GM23338 (cell line): ENCODE results near the gene MR1. TPM values are rescaled to one million over a fixed set of nuclear protein-coding genes. Genes with fewer than 3 reads are reported as not detected.
"Not testable (repeated sequence)": the region's sequence is repeated elsewhere in the genome, so short reads cannot be mapped to it uniquely, and the experiment has no call there.

Experiments used
- ATAC-seq: fragments of 200-7000 bp; cut with Tn5 transposase; 3 replicates; pipeline ENCODE4 v1.9.1; 2020
- DNase-seq: peaks from one replicate; pipeline ENCODE4 v3.0.0-alpha.2; 2015; ENCODE audit warnings: low spot score
- H2AFZ ChIP-seq: fragments of 200-600 bp; sonication (generic); 2 replicates; pipeline ENCODE4 v1.8.0; 2016; ENCODE audit warnings: antibody characterized with exemption, mild to moderate bottlenecking, moderate library complexity
- H3F3A ChIP-seq: fragments of 200-600 bp; sonication (generic); replicated peaks from 2 replicates; pipeline ENCODE4 v1.8.0; 2017; ENCODE audit warnings: antibody characterized with exemption, mixed run types, low read depth
- H3K27ac ChIP-seq: fragments of 200-600 bp; sonication (generic); 2 replicates; pipeline ENCODE4 v1.6.1; 2016; ENCODE audit warnings: low read depth
- H3K27me3 ChIP-seq: fragments of 200-600 bp; sonication (generic); 2 replicates; pipeline ENCODE4 v1.8.0; 2016; ENCODE audit warnings: mild to moderate bottlenecking, mixed run types, moderate library complexity; ENCODE audit not compliant: insufficient read depth
- H3K36me3 ChIP-seq: fragments of 200-600 bp; sonication (generic); 2 replicates; pipeline ENCODE4 v1.8.0; 2016; ENCODE audit warnings: mild to moderate bottlenecking; ENCODE audit not compliant: insufficient read depth
- H3K4me1 ChIP-seq: fragments of 200-600 bp; sonication (generic); 2 replicates; pipeline ENCODE4 v1.8.0; 2016; ENCODE audit warnings: mild to moderate bottlenecking, moderate library complexity; ENCODE audit not compliant: insufficient read depth
- H3K4me2 ChIP-seq: fragments of 200-600 bp; sonication (generic); 2 replicates; pipeline ENCODE4 v1.7.1; 2017; ENCODE audit warnings: mixed run types
- H3K4me3 ChIP-seq: fragments of 200-600 bp; sonication (generic); 2 replicates; pipeline ENCODE4 v1.6.1; 2016; ENCODE audit warnings: mixed run types
- H3K79me2 ChIP-seq: fragments of 200-600 bp; sonication (generic); replicated peaks from 2 replicates; pipeline ENCODE4 v1.8.0; 2017; ENCODE audit warnings: mild to moderate bottlenecking; ENCODE audit not compliant: insufficient read depth
- H3K9me2 ChIP-seq: fragments of 200-600 bp; sonication (generic); 2 replicates; pipeline ENCODE4 v1.8.0; 2017; ENCODE audit not compliant: insufficient read depth
- H4K20me1 ChIP-seq: fragments of 200-600 bp; sonication (generic); replicated peaks from 2 replicates; pipeline ENCODE4 v1.8.0; 2017; ENCODE audit warnings: mild to moderate bottlenecking; ENCODE audit not compliant: insufficient read depth
- H3K27ac Mint-ChIP-seq: 2 replicates; pipeline ENCODE4 v1.8.0; 2020; ENCODE audit warnings: inconsistent platforms, mild to moderate bottlenecking, moderate library complexity, mixed read lengths
- H3K27me3 Mint-ChIP-seq: 3 replicates; pipeline ENCODE4 v1.8.0; 2022; ENCODE audit warnings: low read depth, mild to moderate bottlenecking, moderate library complexity, mixed read lengths, inconsistent platforms; ENCODE audit not compliant: insufficient read depth, poor library complexity
- H3K36me3 Mint-ChIP-seq: 3 replicates; pipeline ENCODE4 v1.8.0; 2021; ENCODE audit warnings: low read depth, mild to moderate bottlenecking, inconsistent platforms, moderate library complexity, mixed read lengths
- H3K4me1 Mint-ChIP-seq: 3 replicates; pipeline ENCODE4 v1.8.0; 2020; ENCODE audit warnings: mild to moderate bottlenecking, inconsistent platforms, mixed read lengths
- H3K4me3 Mint-ChIP-seq: 3 replicates; pipeline ENCODE4 v1.8.0; 2021; ENCODE audit warnings: moderate library complexity, mild to moderate bottlenecking, inconsistent platforms, mixed read lengths
- H3K9me3 Mint-ChIP-seq: 3 replicates; pipeline ENCODE4 v1.8.0; 2020; ENCODE audit warnings: moderate library complexity, mild to moderate bottlenecking, inconsistent platforms, mixed read lengths
- CREB1 ChIP-seq: fragments of 250-450 bp; sonication (Bioruptor Pico); IDR thresholded peaks from 2 replicates; pipeline ENCODE4 v1.5.0; 2020; ENCODE audit warnings: low read depth, mild to moderate bottlenecking, moderate library complexity
- EZH2 ChIP-seq: fragments of 200-600 bp; sonication (generic); IDR thresholded peaks from one replicate; pipeline ENCODE4 v1.8.0; 2017; ENCODE audit warnings: antibody characterized with exemption, mild to moderate bottlenecking, low read depth; ENCODE audit not compliant: unreplicated experiment
- EZH2phosphoT487 ChIP-seq: fragments of 200-600 bp; sonication (generic); IDR thresholded peaks from one replicate; pipeline ENCODE4 v1.8.1; 2018; ENCODE audit warnings: antibody characterized with exemption; ENCODE audit not compliant: unreplicated experiment
- JUNB ChIP-seq: IDR thresholded peaks from one replicate; pipeline ENCODE4 v1.6.1; 2016; ENCODE audit warnings: antibody characterized with exemption; ENCODE audit not compliant: unreplicated experiment
- NANOG ChIP-seq: IDR thresholded peaks from 2 replicates; pipeline ENCODE4 v1.6.1; 2016; ENCODE audit warnings: antibody characterized with exemption, borderline replicate concordance
- REST ChIP-seq: IDR thresholded peaks from one replicate; pipeline ENCODE4 v1.6.1; 2018; ENCODE audit warnings: antibody characterized with exemption; ENCODE audit not compliant: unreplicated experiment
- ZNF114 ChIP-seq: fragments of 250-450 bp; sonication (Bioruptor Pico); IDR thresholded peaks from 2 replicates; pipeline ENCODE4 v1.5.0; 2020; ENCODE audit warnings: mild to moderate bottlenecking, moderate library complexity
- polyA plus RNA-seq: library from polyadenylated mRNA; unstranded; fragments of >200 nt; fragmentation: Nextera tagmentation; extraction: Ambion mirVana; gene quantifications from 2 replicates; pipeline ENCODE4 v1.2.1, GENCODE V29; 2016
- total RNA-seq: library from RNA; depleted of rRNA; stranded (reverse); fragments of >200 nt; shearing (Covaris generic); gene quantifications from 2 replicates; pipeline ENCODE4 v1.2.3, GENCODE V29; 2014
- TF ChIP-seq, protein P1 (sequence below): IDR thresholded peaks from 2 replicates; pipeline ENCODE4 v1.6.1; 2016; ENCODE audit warnings: antibody characterized with exemption
- TF ChIP-seq, protein P2 (sequence below), 2 experiments: fragments of 200-600 bp in 1 of 2; sonication (generic) in 1 of 2; conservative IDR thresholded peaks; 2 replicates each; pipeline versions ENCODE4 v1.5.1 to v1.6.1; 2016 to 2017; ENCODE audit warnings: antibody characterized with exemption in 2 of 2, low read depth in 2 of 2, mild to moderate bottlenecking in 2 of 2, moderate library complexity in 1 of 2

MR1 gene
- total and polyA plus RNA-seq, 2 experiments from 2014 or later = 0.18 TPM; not detected in 1

DNA sequence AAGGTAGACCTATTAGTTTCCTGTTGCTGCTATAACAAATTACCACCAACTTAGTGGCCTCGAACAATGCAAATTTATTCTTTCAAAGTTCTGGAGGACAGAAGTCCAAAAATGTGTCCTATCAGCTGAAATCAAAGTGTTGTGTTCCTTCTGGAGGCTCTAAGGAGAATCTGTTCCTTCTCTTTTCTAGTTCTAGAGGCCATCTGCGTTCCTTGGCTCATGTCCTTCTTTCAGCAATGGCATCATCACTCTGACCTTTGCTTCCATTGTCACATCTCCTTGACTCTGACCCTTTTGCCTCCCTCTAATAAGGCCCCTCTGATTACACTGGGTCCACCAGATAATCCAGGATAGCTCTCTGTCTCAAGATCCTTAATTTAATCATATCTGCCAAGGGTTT is 1.2 kb upstream of the MR1 start:
- Histone ChIP-seq H3F3A (no peaks in the 10 kb centered on the region), H3K27ac (no peak overlapping the region), H3K36me3 (no peaks in the 10 kb centered on the region), H3K27me3 (no peaks in the 10 kb centered on the region), H3K9me2 (no peaks in the 10 kb centered on the region), H3K4me3 (no peak overlapping the region), H3K4me2 (no peak overlapping the region), H3K79me2 (no peaks in the 10 kb centered on the region), H4K20me1 (no peaks in the 10 kb centered on the region), H3K4me1 (no peaks in the 10 kb centered on the region), H2AFZ (no peak overlapping the region)
- ATAC-seq = no peak
- H3K27me3 Mint-ChIP-seq = peaks cover 1% of the 10 kb centered on the region
- DNase-seq = no peak
- H3K9me3 Mint-ChIP-seq = no peaks in the 10 kb centered on the region
- no peaks in the 10 kb centered on the region for H3K36me3 Mint-ChIP-seq
- H3K4me3 Mint-ChIP-seq = no peak overlapping the region
- H3K4me1 Mint-ChIP-seq = 0 out of 3 replicates have a peak, but pooled peaks cover 2% of the 10 kb centered on the region
- no peak for TF ChIP-seq JUNB
- no peak for TF ChIP-seq EZH2
- H3K27ac Mint-ChIP-seq = no peak overlapping the region

GRCh38 chr1:181033128-181033798 is 520 bp upstream of the MR1 start:
- H2AFZ ChIP-seq = peak overlapping the region; percentile 45; the same call in 1 of the 2 replicates
- no peaks in the 10 kb centered on the region for H4K20me1 ChIP-seq
- no peak overlapping the region for H3K4me3 ChIP-seq
- no peak overlapping the region for H3K27ac ChIP-seq
- ATAC-seq (no peak), DNase-seq (no peak)
- Mint-ChIP-seq H3K27me3 (peaks cover 1% of the 10 kb centered on the region), H3K36me3 (no peaks in the 10 kb centered on the region), H3K9me3 (no peaks in the 10 kb centered on the region), H3K4me3 (no peak overlapping the region), H3K4me1 (0 out of 3 replicates have a peak, but pooled peaks cover 2% of the 10 kb centered on the region), H3K27ac (no peak overlapping the region)
- H3K4me1 ChIP-seq = no peaks in the 10 kb centered on the region
- H3K4me2 ChIP-seq = no peak overlapping the region
- no peaks in the 10 kb centered on the region for H3K27me3 ChIP-seq
- no peaks in the 10 kb centered on the region for H3K9me2 ChIP-seq
- no peaks in the 10 kb centered on the region for H3K36me3 ChIP-seq
- no peaks in the 10 kb centered on the region for H3K79me2 ChIP-seq
- no peaks in the 10 kb centered on the region for H3F3A ChIP-seq
- TF ChIP-seq NANOG (no peak), REST (no peak), ZNF114 (no peak), JUNB (no peak), CREB1 (CRISPR knock-in tag) (no peak), EZH2phosphoT487 (no peak)
- TF ChIP-seq, protein P1, sequence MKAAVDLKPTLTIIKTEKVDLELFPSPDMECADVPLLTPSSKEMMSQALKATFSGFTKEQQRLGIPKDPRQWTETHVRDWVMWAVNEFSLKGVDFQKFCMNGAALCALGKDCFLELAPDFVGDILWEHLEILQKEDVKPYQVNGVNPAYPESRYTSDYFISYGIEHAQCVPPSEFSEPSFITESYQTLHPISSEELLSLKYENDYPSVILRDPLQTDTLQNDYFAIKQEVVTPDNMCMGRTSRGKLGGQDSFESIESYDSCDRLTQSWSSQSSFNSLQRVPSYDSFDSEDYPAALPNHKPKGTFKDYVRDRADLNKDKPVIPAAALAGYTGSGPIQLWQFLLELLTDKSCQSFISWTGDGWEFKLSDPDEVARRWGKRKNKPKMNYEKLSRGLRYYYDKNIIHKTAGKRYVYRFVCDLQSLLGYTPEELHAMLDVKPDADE = no peak
- TF ChIP-seq, protein P2, sequence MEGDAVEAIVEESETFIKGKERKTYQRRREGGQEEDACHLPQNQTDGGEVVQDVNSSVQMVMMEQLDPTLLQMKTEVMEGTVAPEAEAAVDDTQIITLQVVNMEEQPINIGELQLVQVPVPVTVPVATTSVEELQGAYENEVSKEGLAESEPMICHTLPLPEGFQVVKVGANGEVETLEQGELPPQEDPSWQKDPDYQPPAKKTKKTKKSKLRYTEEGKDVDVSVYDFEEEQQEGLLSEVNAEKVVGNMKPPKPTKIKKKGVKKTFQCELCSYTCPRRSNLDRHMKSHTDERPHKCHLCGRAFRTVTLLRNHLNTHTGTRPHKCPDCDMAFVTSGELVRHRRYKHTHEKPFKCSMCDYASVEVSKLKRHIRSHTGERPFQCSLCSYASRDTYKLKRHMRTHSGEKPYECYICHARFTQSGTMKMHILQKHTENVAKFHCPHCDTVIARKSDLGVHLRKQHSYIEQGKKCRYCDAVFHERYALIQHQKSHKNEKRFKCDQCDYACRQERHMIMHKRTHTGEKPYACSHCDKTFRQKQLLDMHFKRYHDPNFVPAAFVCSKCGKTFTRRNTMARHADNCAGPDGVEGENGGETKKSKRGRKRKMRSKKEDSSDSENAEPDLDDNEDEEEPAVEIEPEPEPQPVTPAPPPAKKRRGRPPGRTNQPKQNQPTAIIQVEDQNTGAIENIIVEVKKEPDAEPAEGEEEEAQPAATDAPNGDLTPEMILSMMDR (conservative IDR thresholded peaks at IDR 0.05; ENCODE audit: low read depth in 2 of 2) = no peak

DNA sequence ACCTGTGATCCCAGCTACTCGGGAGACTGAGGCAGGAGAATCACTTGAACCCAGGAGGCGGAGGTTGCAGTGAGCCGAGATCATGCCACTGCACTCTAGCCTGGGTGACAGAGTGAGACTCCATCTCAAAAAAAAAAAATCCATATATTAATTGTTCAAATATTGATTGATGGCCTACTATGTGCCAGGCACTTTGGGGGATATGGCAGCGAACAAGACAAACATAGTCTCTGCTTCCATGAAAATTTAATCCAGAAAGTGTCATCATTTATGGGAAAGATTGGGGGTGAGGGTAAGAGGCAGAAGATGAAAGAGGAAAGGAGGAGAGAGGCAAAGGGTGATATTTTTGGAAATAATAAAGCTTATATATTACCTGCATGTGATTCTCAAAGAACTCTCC is 1.4 kb downstream of the MR1 start:
- H3K4me1 ChIP-seq, ATAC-seq, H3K4me3 Mint-ChIP-seq, H4K20me1 ChIP-seq, H3K9me3 Mint-ChIP-seq, H3K27ac Mint-ChIP-seq, H3K4me3 ChIP-seq, H3K36me3 Mint-ChIP-seq, DNase-seq, H3K4me2 ChIP-seq, H2AFZ ChIP-seq, H3F3A ChIP-seq, H3K27me3 Mint-ChIP-seq, H3K79me2 ChIP-seq, H3K27me3 ChIP-seq, H3K4me1 Mint-ChIP-seq, H3K9me2 ChIP-seq, H3K36me3 ChIP-seq, H3K27ac ChIP-seq: not testable (repeated sequence)
